H9 (cell line): ENCODE data around the gene PTPRJ. TPM values are rescaled to one million over a fixed set of nuclear protein-coding genes. Genes with fewer than 3 reads are reported as not detected.
"Not testable (repeated sequence)": the region's sequence is repeated elsewhere in the genome, so short reads cannot be mapped to it uniquely, and the experiment has no call there.

ENCODE experiments used
- DNase-seq: peaks from one replicate; pipeline ENCODE4 v3.0.0-alpha.2; 2017
- H2AFZ ChIP-seq: one replicate; pipeline ENCODE4 v1.6.1; 2013; ENCODE audit warnings: mild to moderate bottlenecking, low read length, control low read depth, moderate library complexity
- H2AK5ac ChIP-seq: 2 replicates; pipeline ENCODE4 v1.6.1; 2013; ENCODE audit warnings: low read length, control low read depth, mixed read lengths; ENCODE audit not compliant: insufficient read length
- H2BK120ac ChIP-seq: one replicate; pipeline ENCODE4 v1.6.1; 2013; ENCODE audit warnings: low read depth, mild to moderate bottlenecking, low read length, control low read depth, inconsistent platforms; ENCODE audit not compliant: poor library complexity, severe bottlenecking
- H2BK12ac ChIP-seq: 2 replicates; pipeline ENCODE4 v1.6.1; 2013; ENCODE audit warnings: low read length, control low read depth, mixed read lengths, low read depth; ENCODE audit not compliant: insufficient read length
- H2BK15ac ChIP-seq: 2 replicates; pipeline ENCODE4 v1.6.1; 2013; ENCODE audit warnings: low read depth, low read length, control low read depth
- H2BK20ac ChIP-seq: one replicate; pipeline ENCODE4 v1.6.1; 2013; ENCODE audit warnings: low read depth, mild to moderate bottlenecking, low read length, control low read depth, inconsistent platforms; ENCODE audit not compliant: poor library complexity, severe bottlenecking
- H2BK5ac ChIP-seq: 2 replicates; pipeline ENCODE4 v1.6.1; 2013; ENCODE audit warnings: low read length, control low read depth, mixed read lengths; ENCODE audit not compliant: insufficient read length
- H3K14ac ChIP-seq: 2 replicates; pipeline ENCODE4 v1.6.1; 2013; ENCODE audit warnings: low read length, control low read depth; ENCODE audit not compliant: insufficient read depth
- H3K18ac ChIP-seq: 2 replicates; pipeline ENCODE4 v1.6.1; 2013; ENCODE audit warnings: low read depth, mild to moderate bottlenecking, mixed read lengths, low read length, control low read depth; ENCODE audit not compliant: insufficient read length
- H3K23ac ChIP-seq: 2 replicates; pipeline ENCODE4 v1.6.1; 2013; ENCODE audit warnings: low read length, control low read depth, mixed read lengths, low read depth; ENCODE audit not compliant: insufficient read length
- H3K23me2 ChIP-seq: 2 replicates; pipeline ENCODE4 v1.6.1; 2013; ENCODE audit warnings: low read depth, mild to moderate bottlenecking, mixed read lengths, low read length, control low read depth; ENCODE audit not compliant: insufficient read length, poor library complexity, severe bottlenecking
- H3K27ac ChIP-seq: 2 replicates; pipeline ENCODE4 v1.5.1; 2013; ENCODE audit warnings: low read length, control low read depth, mixed read lengths, low read depth; ENCODE audit not compliant: insufficient read length
- H3K27me3 ChIP-seq: 2 replicates; pipeline ENCODE4 v1.6.1; 2013; ENCODE audit warnings: low read length, control low read depth, inconsistent platforms; ENCODE audit not compliant: insufficient read depth
- H3K4ac ChIP-seq: 2 replicates; pipeline ENCODE4 v1.6.1; 2013; ENCODE audit warnings: low read depth, mild to moderate bottlenecking, control low read depth, inconsistent platforms, low read length, moderate library complexity
- H3K4me1 ChIP-seq: 2 replicates; pipeline ENCODE4 v1.6.1; 2013; ENCODE audit warnings: low read length, control low read depth, inconsistent platforms; ENCODE audit not compliant: insufficient read depth
- H3K4me2 ChIP-seq: 2 replicates; pipeline ENCODE4 v1.6.1; 2013; ENCODE audit warnings: low read length, control low read depth, mixed read lengths; ENCODE audit not compliant: insufficient read length, insufficient read depth
- H3K56ac ChIP-seq: 2 replicates; pipeline ENCODE4 v1.6.1; 2013; ENCODE audit warnings: low read depth, mild to moderate bottlenecking, mixed read lengths, low read length, control low read depth; ENCODE audit not compliant: insufficient read length
- H3K79me1 ChIP-seq: 2 replicates; pipeline ENCODE4 v1.6.1; 2013; ENCODE audit warnings: low read depth, mild to moderate bottlenecking, moderate library complexity, low read length, control low read depth, inconsistent platforms; ENCODE audit not compliant: insufficient read depth, poor library complexity, severe bottlenecking
- H3K79me2 ChIP-seq: 2 replicates; pipeline ENCODE4 v1.6.1; 2013; ENCODE audit warnings: low read length, control low read depth, inconsistent platforms; ENCODE audit not compliant: insufficient read depth
- H3K9ac ChIP-seq: 2 replicates; pipeline ENCODE4 v1.6.1; 2013; ENCODE audit warnings: low read length, control low read depth, mixed read lengths; ENCODE audit not compliant: insufficient read length; ENCODE audit errors: extremely low read depth
- H3K9me3 ChIP-seq: one replicate; pipeline ENCODE4 v1.6.1; 2013; ENCODE audit warnings: low read depth, low read length, inconsistent platforms; ENCODE audit not compliant: control insufficient read depth
- H3T11ph ChIP-seq: one replicate; pipeline ENCODE4 v1.6.1; 2013; ENCODE audit warnings: mild to moderate bottlenecking, low read length, control low read depth, inconsistent platforms
- H4K20me1 ChIP-seq: one replicate; pipeline ENCODE4 v1.6.1; 2013; ENCODE audit not compliant: control insufficient read depth, insufficient read length, insufficient read depth
- H4K5ac ChIP-seq: 2 replicates; pipeline ENCODE4 v1.6.1; 2013; ENCODE audit warnings: low read depth, mild to moderate bottlenecking, mixed read lengths, low read length, control low read depth; ENCODE audit not compliant: insufficient read length
- H4K8ac ChIP-seq: replicated peaks from 2 replicates; pipeline ENCODE4 v1.6.1; 2013; ENCODE audit warnings: low read length, control low read depth, mixed read lengths, low read depth; ENCODE audit not compliant: insufficient read length
- H4K91ac ChIP-seq: 2 replicates; pipeline ENCODE4 v1.6.1; 2013; ENCODE audit warnings: low read depth, mild to moderate bottlenecking, moderate library complexity, mixed read lengths, low read length, control low read depth; ENCODE audit not compliant: insufficient read length
- H3K27ac Mint-ChIP-seq, 3 experiments: 2 replicates in 2 of 3; 3 replicates in 1 of 3; pipeline ENCODE4 v1.8.0; 2020 to 2021; ENCODE audit warnings: mixed read lengths in 3 of 3, mild to moderate bottlenecking in 1 of 3, moderate library complexity in 1 of 3
- H3K27me3 Mint-ChIP-seq: 2 replicates; pipeline ENCODE4 v1.8.0; 2021; ENCODE audit warnings: low read depth, mild to moderate bottlenecking, moderate library complexity, mixed read lengths
- H3K36me3 Mint-ChIP-seq, 3 experiments: 2 replicates in 2 of 3; 3 replicates in 1 of 3; pipeline ENCODE4 v1.8.0; 2020 to 2021; ENCODE audit warnings: low read depth in 3 of 3, mixed read lengths in 3 of 3; ENCODE audit not compliant: insufficient read depth in 1 of 3
- H3K4me1 Mint-ChIP-seq, 2 experiments: 2 replicates each; pipeline ENCODE4 v1.8.0; 2020; ENCODE audit warnings: mixed read lengths in 2 of 2
- H3K4me3 Mint-ChIP-seq, 2 experiments: 2 replicates in 1 of 2; 3 replicates in 1 of 2; pipeline ENCODE4 v1.8.0; 2020 to 2021; ENCODE audit warnings: mild to moderate bottlenecking in 2 of 2, mixed read lengths in 2 of 2, moderate library complexity in 1 of 2
- H3K9me3 Mint-ChIP-seq, 2 experiments: 2 replicates in 1 of 2; 3 replicates in 1 of 2; pipeline ENCODE4 v1.8.0; 2020; ENCODE audit warnings: mild to moderate bottlenecking in 2 of 2, mixed read lengths in 2 of 2, moderate library complexity in 1 of 2
- WGBS: extraction: QIAGEN DNeasy Blood & Tissue Kit; methylation state at CpG from one replicate; pipeline ENCODE4 v1.1.7; 2013; ENCODE audit warnings: missing lambda C conversion rate, low lambda C conversion rate, mixed read lengths; ENCODE audit not compliant: insufficient read length; ENCODE audit errors: extremely low coverage; 5-methylcytosine and 5-hydroxymethylcytosine counted together
- total RNA-seq: library from RNA; stranded (reverse); gene quantifications from 2 replicates; pipeline ENCODE4 v1.2.1, GENCODE V29; 2021
- TF ChIP-seq, protein P1 (sequence below): fragments of 200-600 bp; sonication (generic); conservative IDR thresholded peaks from 3 replicates; pipeline ENCODE4 v1.8.0; 2021; ENCODE audit warnings: antibody characterized with exemption, mild to moderate bottlenecking

Gene PTPRJ
- total RNA-seq, 1 experiment from 2014 or later: 10.6 TPM

DNA sequence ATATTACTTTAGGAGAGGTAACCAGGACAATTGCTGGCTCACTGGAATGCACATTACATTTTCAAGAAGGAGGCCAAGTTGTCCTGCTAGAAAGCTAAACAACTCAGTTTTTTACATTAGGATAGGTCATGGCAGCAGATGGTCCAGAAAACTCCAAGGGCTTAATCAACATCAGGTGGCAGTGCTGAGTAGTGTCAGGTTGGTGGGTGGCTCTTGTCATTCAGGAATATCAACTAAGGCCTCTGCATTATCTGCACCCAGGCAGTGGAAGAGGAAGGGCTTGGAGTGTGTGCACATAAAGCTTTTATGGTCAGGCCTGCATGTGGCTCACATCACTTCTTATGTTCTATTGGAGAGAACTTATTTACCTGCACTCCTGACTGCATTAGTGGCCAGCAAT, 204.1 kb downstream of the PTPRJ start:
- no peak overlapping the region for H3K4me3 Mint-ChIP-seq
- no peak overlapping the region for H2BK20ac ChIP-seq
- no peak overlapping the region for H2BK12ac ChIP-seq
- no peak overlapping the region for H3K23ac ChIP-seq
- H3K4me1 ChIP-seq: no peaks in the 10 kb centered on the region
- no peak overlapping the region for H2AK5ac ChIP-seq
- no peak overlapping the region for H4K8ac ChIP-seq
- H3K9ac ChIP-seq: no peak overlapping the region
- H3K27me3 Mint-ChIP-seq: no peaks in the 10 kb centered on the region; the same call in none of the 2 replicates
- peaks cover 44% of the 10 kb centered on the region for H3K9me3 ChIP-seq
- TF ChIP-seq, protein P1, sequence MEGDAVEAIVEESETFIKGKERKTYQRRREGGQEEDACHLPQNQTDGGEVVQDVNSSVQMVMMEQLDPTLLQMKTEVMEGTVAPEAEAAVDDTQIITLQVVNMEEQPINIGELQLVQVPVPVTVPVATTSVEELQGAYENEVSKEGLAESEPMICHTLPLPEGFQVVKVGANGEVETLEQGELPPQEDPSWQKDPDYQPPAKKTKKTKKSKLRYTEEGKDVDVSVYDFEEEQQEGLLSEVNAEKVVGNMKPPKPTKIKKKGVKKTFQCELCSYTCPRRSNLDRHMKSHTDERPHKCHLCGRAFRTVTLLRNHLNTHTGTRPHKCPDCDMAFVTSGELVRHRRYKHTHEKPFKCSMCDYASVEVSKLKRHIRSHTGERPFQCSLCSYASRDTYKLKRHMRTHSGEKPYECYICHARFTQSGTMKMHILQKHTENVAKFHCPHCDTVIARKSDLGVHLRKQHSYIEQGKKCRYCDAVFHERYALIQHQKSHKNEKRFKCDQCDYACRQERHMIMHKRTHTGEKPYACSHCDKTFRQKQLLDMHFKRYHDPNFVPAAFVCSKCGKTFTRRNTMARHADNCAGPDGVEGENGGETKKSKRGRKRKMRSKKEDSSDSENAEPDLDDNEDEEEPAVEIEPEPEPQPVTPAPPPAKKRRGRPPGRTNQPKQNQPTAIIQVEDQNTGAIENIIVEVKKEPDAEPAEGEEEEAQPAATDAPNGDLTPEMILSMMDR: no peak
- no peak overlapping the region for H3K14ac ChIP-seq
- H3K79me2 ChIP-seq: no peaks in the 10 kb centered on the region
- no peaks in the 10 kb centered on the region for H3K4me1 Mint-ChIP-seq
- no peak overlapping the region for H2BK120ac ChIP-seq
- no peak overlapping the region for H3K27ac ChIP-seq
- no peak overlapping the region for H3K4me2 ChIP-seq
- no peak overlapping the region for H3K4ac ChIP-seq
- no peaks in the 10 kb centered on the region for H3K79me1 ChIP-seq
- no peak overlapping the region for H4K91ac ChIP-seq
- no peaks in the 10 kb centered on the region for H3K27me3 ChIP-seq
- no peaks in the 10 kb centered on the region for H4K20me1 ChIP-seq
- no peak overlapping the region for H2BK5ac ChIP-seq
- DNase-seq: no peak
- H3K23me2 ChIP-seq: no peaks in the 10 kb centered on the region
- H3K56ac ChIP-seq: no peak overlapping the region
- H3K9me3 Mint-ChIP-seq: peaks cover 71 to 81% of the 10 kb centered on the region in 2 experiments
- no peak overlapping the region for H2AFZ ChIP-seq
- H3K36me3 Mint-ChIP-seq: peaks cover 0 to 13% (median 4%) of the 10 kb centered on the region in 3 experiments; a peak in 3 of 7 replicates
- H3K18ac ChIP-seq: no peak overlapping the region
- H4K5ac ChIP-seq: no peak overlapping the region
- H3K27ac Mint-ChIP-seq: no peak overlapping the region
- no peak overlapping the region for H3T11ph ChIP-seq
- H2BK15ac ChIP-seq: no peak overlapping the region

DNA sequence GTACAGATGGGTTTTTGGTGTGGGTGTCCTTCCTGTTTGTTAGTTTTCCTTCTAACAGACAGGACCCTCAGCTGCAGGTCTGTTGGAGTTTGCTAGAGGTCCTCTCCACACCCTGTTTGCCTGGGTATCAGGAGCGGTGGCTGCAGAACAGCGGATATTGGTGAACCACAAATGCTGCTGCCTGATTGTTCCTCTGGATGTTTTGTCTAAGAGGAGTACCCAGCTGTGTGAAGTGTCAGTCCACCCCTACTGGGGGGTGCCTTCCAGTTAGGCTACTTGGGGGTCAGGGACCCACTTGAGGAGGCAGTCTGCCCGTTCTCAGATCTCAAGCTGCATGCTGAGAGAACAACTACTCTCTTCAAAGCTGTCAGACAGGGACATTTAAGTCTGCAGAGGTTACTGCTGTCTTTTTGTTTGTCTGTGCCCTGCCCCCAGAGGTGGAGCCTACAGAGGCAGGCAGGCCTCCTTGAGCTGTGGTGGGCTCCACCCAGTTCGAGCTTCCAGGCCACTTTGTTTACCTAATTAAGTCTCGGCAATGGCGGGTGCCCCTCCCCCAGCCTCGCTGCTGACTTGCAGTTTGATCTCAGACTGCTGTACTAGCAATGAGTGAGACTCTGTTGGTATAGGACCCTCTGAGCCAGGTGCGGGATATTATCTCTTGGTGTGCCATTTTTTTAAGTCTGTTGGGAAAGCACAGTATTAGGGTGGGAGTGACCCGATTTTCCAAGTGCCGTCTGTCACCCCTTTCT, 210.7 kb downstream of the PTPRJ start:
- peaks cover 22% of the 10 kb centered on the region for H3K9me3 ChIP-seq
- H4K8ac ChIP-seq, H2BK12ac ChIP-seq, H3K27me3 ChIP-seq, H2BK20ac ChIP-seq, H3K23me2 ChIP-seq, H2BK15ac ChIP-seq, H3K79me2 ChIP-seq, H2AFZ ChIP-seq, H3K18ac ChIP-seq, H3K27me3 Mint-ChIP-seq, H2BK5ac ChIP-seq, H4K5ac ChIP-seq, H3K4me1 ChIP-seq, H3K4me2 ChIP-seq, H3K4me3 Mint-ChIP-seq, H2BK120ac ChIP-seq, H3K14ac ChIP-seq, H4K91ac ChIP-seq, H3K27ac Mint-ChIP-seq, H3K9ac ChIP-seq, H2AK5ac ChIP-seq, H3K23ac ChIP-seq, H3K4ac ChIP-seq, DNase-seq, H3T11ph ChIP-seq, H3K56ac ChIP-seq, H3K4me1 Mint-ChIP-seq, H3K79me1 ChIP-seq, H3K27ac ChIP-seq, H4K20me1 ChIP-seq: not testable (repeated sequence)
- Mint-ChIP-seq H3K36me3 (peaks cover 0 to 11% (median 0%) of the 10 kb centered on the region in 3 experiments; a peak in 3 of 7 replicates), H3K9me3 (peaks cover 79 to 82% of the 10 kb centered on the region in 2 experiments)
- no CpG with 5 or more reads among the region's 10 CpGs for WGBS
